HCT116 (cell line): ENCODE data around the gene NRAP. TPM values are rescaled to one million over a fixed set of nuclear protein-coding genes. Genes with fewer than 3 reads are reported as not detected.

Experiments
- ATAC-seq: fragments of 200-7000 bp; cut with Tn5 transposase; 2 replicates; pipeline ENCODE4 v1.9.1; 2020; ENCODE audit warnings: mild to moderate bottlenecking, moderate library complexity
- BruUV-seq: library from RNA; stranded (reverse); fragments of 400-500 nt; replicated peaks from 2 replicates; lab custom pipeline; 2021; lab: Mats Ljungman, UMichigan
- CTCF ChIA-PET: fragments of 300-600 bp; sonication (Branson Sonifier 250); formaldehyde crosslinking; loops from one replicate; lab custom pipeline; 2021; ENCODE audit warnings: antibody characterized with exemption; lab: Charles Lee
- POLR2A ChIA-PET: fragments of 300-600, 350-600 bp; sonication (Branson Sonifier 250); formaldehyde crosslinking; loops from one replicate; lab custom pipeline; 2021; ENCODE audit warnings: antibody characterized with exemption; lab: Charles Lee
- RAD21 ChIA-PET, 2 experiments: fragments of 300-600 bp; sonication (Branson Sonifier 250); formaldehyde crosslinking; loops; one replicate each; lab custom pipeline; 2023; ENCODE audit warnings: low total read pairs in 2 of 2; ENCODE audit not compliant: uncharacterized antibody in 2 of 2, unreplicated experiment in 2 of 2, low non-redundant PET in 1 of 2; lab: Charles Lee
- DNase-seq: peaks from one replicate; pipeline ENCODE4 v3.0.0-alpha.2; 2010; ENCODE audit warnings: low read depth, low spot score
- H2AFZ ChIP-seq: fragments of 200-600 bp; shearing (Covaris generic), sonication (generic); 2 replicates; pipeline ENCODE4 v1.6.1; 2017; ENCODE audit warnings: low read depth, mixed run types, mixed read lengths, antibody characterized with exemption, low read length; ENCODE audit not compliant: poor library complexity, severe bottlenecking
- H3K27ac ChIP-seq: 2 replicates; pipeline ENCODE4 v1.5.1; 2012; ENCODE audit warnings: low read depth, low read length
- H3K27me3 ChIP-seq: fragments of 200-600 bp; sonication (generic); 2 replicates; pipeline ENCODE4 v1.6.1; 2016; ENCODE audit warnings: mixed run types, low read length, mixed read lengths; ENCODE audit not compliant: insufficient read depth
- H3K36me3 ChIP-seq, 2 experiments: fragments of 200-500 bp in 1 of 2; fragments of 200-600 bp in 1 of 2; sonication (Bioruptor generic) in 1 of 2; sonication (generic) in 1 of 2; 2 replicates each; pipeline versions ENCODE4 v1.5.1 to v1.6.1; 2014 to 2016; ENCODE audit warnings: low read length in 2 of 2, inconsistent platforms in 1 of 2, mixed read lengths in 1 of 2, mixed run types in 1 of 2; ENCODE audit not compliant: insufficient read depth in 2 of 2, control insufficient read depth in 1 of 2
- H3K4me1 ChIP-seq, 2 experiments: fragments of 200-600 bp in 1 of 2; sonication (generic) in 1 of 2; 2 replicates each; pipeline versions ENCODE4 v1.5.1 to v1.6.1; 2012 to 2017; ENCODE audit warnings: low read length in 2 of 2, inconsistent platforms in 1 of 2, mild to moderate bottlenecking in 1 of 2, mixed read lengths in 1 of 2, mixed run types in 1 of 2, moderate library complexity in 1 of 2; ENCODE audit not compliant: insufficient read depth in 2 of 2, control insufficient read depth in 1 of 2
- H3K4me2 ChIP-seq: fragments of 200-600 bp; sonication (generic); 2 replicates; pipeline ENCODE4 v1.6.1; 2017; ENCODE audit warnings: mixed run types, low read length, mixed read lengths
- H3K4me3 ChIP-seq, 2 experiments: fragments of 200-600 bp in 1 of 2; sonication (generic) in 1 of 2; replicated peaks in 1 of 2; 2 replicates each; pipeline ENCODE4 v1.5.1; 2011 to 2016; ENCODE audit warnings: low read length in 2 of 2, control low read depth in 1 of 2, low read depth in 1 of 2, mild to moderate bottlenecking in 1 of 2, mixed read lengths in 1 of 2, mixed run types in 1 of 2
- H3K79me2 ChIP-seq: fragments of 200-600 bp; sonication (generic); 2 replicates; pipeline ENCODE4 v1.6.1; 2017; ENCODE audit warnings: mild to moderate bottlenecking, mixed run types, low read length, moderate library complexity, mixed read lengths; ENCODE audit not compliant: insufficient read depth
- H3K9ac ChIP-seq: fragments of 200-600 bp; sonication (generic); 2 replicates; pipeline ENCODE4 v1.6.1; 2016; ENCODE audit warnings: low read length, mixed read lengths
- H3K9me2 ChIP-seq: fragments of 200-600 bp; sonication (generic), shearing (Covaris generic); 2 replicates; pipeline ENCODE4 v1.6.1; 2017; ENCODE audit warnings: mixed run types, mild to moderate bottlenecking, moderate library complexity; ENCODE audit not compliant: insufficient read depth
- H3K9me3 ChIP-seq, 2 experiments: fragments of 200-500 bp in 1 of 2; fragments of 200-600 bp in 1 of 2; sonication (Bioruptor generic) in 1 of 2; sonication (generic) in 1 of 2; 2 replicates each; pipeline ENCODE4 v1.6.1; 2014 to 2017; ENCODE audit warnings: low read length in 2 of 2, mixed read lengths in 2 of 2, inconsistent platforms in 1 of 2, low read depth in 1 of 2, mild to moderate bottlenecking in 1 of 2, mixed run types in 1 of 2, moderate library complexity in 1 of 2; ENCODE audit not compliant: control insufficient read depth in 1 of 2, insufficient read depth in 1 of 2
- H4K20me1 ChIP-seq: fragments of 200-600 bp; sonication (generic), shearing (Covaris generic); 2 replicates; pipeline ENCODE4 v1.6.1; 2017; ENCODE audit warnings: mixed run types, mild to moderate bottlenecking, moderate library complexity; ENCODE audit not compliant: insufficient read depth
- EZH2phosphoT487 ChIP-seq: fragments of 200-600 bp; IDR thresholded peaks from 2 replicates; pipeline ENCODE4 v1.6.1; 2018; ENCODE audit warnings: antibody characterized with exemption, borderline replicate concordance
- FOSL1 ChIP-seq: IDR thresholded peaks from 2 replicates; pipeline ENCODE4 v1.6.1; 2012; ENCODE audit warnings: low read depth
- RAD21 ChIP-seq: IDR thresholded peaks from 2 replicates; pipeline ENCODE4 v1.6.1; 2012; ENCODE audit warnings: low read depth, mild to moderate bottlenecking
- SP1 ChIP-seq: IDR thresholded peaks from 2 replicates; pipeline ENCODE4 v1.6.1; 2012; ENCODE audit warnings: low read depth
- SRF ChIP-seq: IDR thresholded peaks from 2 replicates; pipeline ENCODE4 v1.6.1; 2012; ENCODE audit warnings: low read depth
- TCF7L2 ChIP-seq: IDR thresholded peaks from 2 replicates; pipeline ENCODE4 v1.7.0; 2011; ENCODE audit warnings: borderline replicate concordance, inconsistent platforms; ENCODE audit not compliant: insufficient read depth, insufficient read length; ENCODE audit errors: extremely low read depth
- YY1 ChIP-seq: IDR thresholded peaks from 2 replicates; pipeline ENCODE4 v1.6.1; 2011; ENCODE audit warnings: low read length, low read depth, moderate library complexity, mild to moderate bottlenecking; ENCODE audit not compliant: insufficient replicate concordance; ENCODE audit errors: extremely low read depth
- intact Hi-C: fragments of 100-400 bp; cut with micrococcal nuclease; formaldehyde crosslinking; loops from 2 replicates; pipeline ENCODE4 v1.10.0; 2022
- total RNA-seq: library from RNA; stranded (reverse); gene quantifications from one replicate; pipeline ENCODE4 v1.2.1, GENCODE V29; 2021; ENCODE audit not compliant: unreplicated experiment
- TF ChIP-seq, protein P1 (sequence below): IDR thresholded peaks from 2 replicates; pipeline ENCODE4 v1.6.1; 2011; ENCODE audit warnings: mild to moderate bottlenecking, low read length, moderate library complexity; ENCODE audit not compliant: insufficient replicate concordance; ENCODE audit errors: extremely low read depth
- TF ChIP-seq, protein P2 (sequence below): IDR thresholded peaks from 2 replicates; pipeline ENCODE4 v1.6.1; 2012
- TF ChIP-seq, protein P3 (sequence below): IDR thresholded peaks from 2 replicates; pipeline ENCODE4 v1.6.1; 2012

Gene NRAP
- total RNA-seq, 1 experiment from 2014 or later: not detected

DNA sequence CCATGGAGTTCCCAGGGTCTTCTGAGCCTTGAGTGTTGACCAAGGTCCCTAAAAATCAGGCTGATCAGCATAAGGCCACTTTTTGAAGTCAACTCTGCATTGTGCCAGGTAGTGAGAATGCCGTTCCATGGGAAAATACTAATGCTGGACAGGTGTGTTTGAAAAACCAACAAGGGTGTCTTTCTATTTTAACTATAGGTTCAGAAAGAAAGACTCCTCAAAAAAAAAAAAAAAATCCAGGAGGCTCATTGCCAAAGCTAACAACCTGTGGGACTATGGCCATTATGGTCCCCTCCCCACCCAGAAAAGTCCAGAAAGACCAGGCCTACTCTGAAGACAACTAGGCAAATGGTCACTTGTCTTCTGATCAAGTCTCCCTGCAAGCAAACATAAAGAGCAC is 44.4 kb downstream of the NRAP start:
- ChIA-PET RAD21 (no interaction called here), POLR2A (no interaction called here), CTCF (no interaction called here)
- ATAC-seq (no peak), DNase-seq (no peak)
- H2AFZ ChIP-seq: no peak overlapping the region
- H4K20me1 ChIP-seq: no peaks in the 10 kb centered on the region
- H3K79me2 ChIP-seq: no peaks in the 10 kb centered on the region
- H3K4me3 ChIP-seq: no peak overlapping the region
- no peak overlapping the region for H3K9ac ChIP-seq
- H3K4me2 ChIP-seq: no peak overlapping the region
- H3K9me2 ChIP-seq: no peaks in the 10 kb centered on the region
- H3K27me3 ChIP-seq: peaks cover 58% of the 10 kb centered on the region
- no peak for TF ChIP-seq TCF7L2
- no peak for TF ChIP-seq SRF
- TF ChIP-seq, protein P1, sequence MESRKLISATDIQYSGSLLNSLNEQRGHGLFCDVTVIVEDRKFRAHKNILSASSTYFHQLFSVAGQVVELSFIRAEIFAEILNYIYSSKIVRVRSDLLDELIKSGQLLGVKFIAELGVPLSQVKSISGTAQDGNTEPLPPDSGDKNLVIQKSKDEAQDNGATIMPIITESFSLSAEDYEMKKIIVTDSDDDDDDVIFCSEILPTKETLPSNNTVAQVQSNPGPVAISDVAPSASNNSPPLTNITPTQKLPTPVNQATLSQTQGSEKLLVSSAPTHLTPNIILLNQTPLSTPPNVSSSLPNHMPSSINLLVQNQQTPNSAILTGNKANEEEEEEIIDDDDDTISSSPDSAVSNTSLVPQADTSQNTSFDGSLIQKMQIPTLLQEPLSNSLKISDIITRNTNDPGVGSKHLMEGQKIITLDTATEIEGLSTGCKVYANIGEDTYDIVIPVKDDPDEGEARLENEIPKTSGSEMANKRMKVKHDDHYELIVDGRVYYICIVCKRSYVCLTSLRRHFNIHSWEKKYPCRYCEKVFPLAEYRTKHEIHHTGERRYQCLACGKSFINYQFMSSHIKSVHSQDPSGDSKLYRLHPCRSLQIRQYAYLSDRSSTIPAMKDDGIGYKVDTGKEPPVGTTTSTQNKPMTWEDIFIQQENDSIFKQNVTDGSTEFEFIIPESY: no peak
- TF ChIP-seq, protein P2, sequence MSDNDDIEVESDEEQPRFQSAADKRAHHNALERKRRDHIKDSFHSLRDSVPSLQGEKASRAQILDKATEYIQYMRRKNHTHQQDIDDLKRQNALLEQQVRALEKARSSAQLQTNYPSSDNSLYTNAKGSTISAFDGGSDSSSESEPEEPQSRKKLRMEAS: no peak
- TF ChIP-seq SP1: no peak
- no peak for TF ChIP-seq FOSL1
- TF ChIP-seq RAD21: no peak
- TF ChIP-seq YY1: no peak
- TF ChIP-seq, protein P3, sequence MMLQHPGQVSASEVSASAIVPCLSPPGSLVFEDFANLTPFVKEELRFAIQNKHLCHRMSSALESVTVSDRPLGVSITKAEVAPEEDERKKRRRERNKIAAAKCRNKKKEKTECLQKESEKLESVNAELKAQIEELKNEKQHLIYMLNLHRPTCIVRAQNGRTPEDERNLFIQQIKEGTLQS: no peak
- no peak for TF ChIP-seq EZH2phosphoT487
- intact Hi-C loops: no loop called here
- no peaks in the 10 kb centered on the region for H3K36me3 ChIP-seq
- no peaks in the 10 kb centered on the region for H3K9me3 ChIP-seq
- H3K27ac ChIP-seq: no peak overlapping the region
- H3K4me1 ChIP-seq: no peaks in the 10 kb centered on the region
- BruUV-seq: no TSS peak
